GM20431 (cell line): ENCODE data around the gene GRIK2.
"Not testable (repeated sequence)": the region's sequence is repeated elsewhere in the genome, so short reads cannot be mapped to it uniquely, and the experiment has no call there.

Experiments used
- in situ Hi-C: fragments of 300-500 bp; cut with MseI, MboI; formaldehyde crosslinking; loops from one replicate; pipeline ENCODE4 v1.15.0; 2020; ENCODE audit warnings: low sequenced_read_pairs; ENCODE audit not compliant: unreplicated experiment

Gene GRIK2

DNA sequence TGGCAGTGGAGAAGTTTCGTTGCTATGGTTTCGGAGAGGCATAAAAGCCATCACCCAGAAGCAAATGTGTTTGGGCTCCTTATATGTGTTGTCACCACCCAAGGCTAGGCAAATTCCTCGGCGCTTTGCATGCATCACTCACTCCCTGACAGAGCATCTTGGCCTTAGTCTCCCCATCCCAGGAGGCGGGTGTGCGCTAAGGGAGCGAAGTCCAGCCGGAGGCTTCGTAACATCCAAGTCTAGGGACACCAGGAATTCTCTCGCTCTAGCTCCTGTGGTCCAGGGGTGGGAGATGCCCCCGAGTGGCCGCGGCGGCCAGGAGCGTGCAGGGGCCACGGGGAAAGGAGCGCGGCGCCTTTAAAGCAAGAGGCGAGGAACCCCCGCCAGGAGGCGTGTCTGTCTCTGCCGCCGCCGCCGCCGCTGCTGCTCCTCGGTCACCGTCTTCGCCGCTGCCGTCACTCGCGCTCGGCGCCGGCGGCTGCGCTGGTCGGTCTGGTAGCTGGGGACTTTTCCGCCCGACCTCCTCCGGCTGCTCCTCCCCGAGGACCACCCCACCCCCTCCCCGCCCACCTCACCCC is at the start of gene GRIK2:
GRIK2 (plus strand) TSS at position 458 of the 578 bp plus-strand sequence.
- in situ Hi-C loops, result no loop called here

DNA sequence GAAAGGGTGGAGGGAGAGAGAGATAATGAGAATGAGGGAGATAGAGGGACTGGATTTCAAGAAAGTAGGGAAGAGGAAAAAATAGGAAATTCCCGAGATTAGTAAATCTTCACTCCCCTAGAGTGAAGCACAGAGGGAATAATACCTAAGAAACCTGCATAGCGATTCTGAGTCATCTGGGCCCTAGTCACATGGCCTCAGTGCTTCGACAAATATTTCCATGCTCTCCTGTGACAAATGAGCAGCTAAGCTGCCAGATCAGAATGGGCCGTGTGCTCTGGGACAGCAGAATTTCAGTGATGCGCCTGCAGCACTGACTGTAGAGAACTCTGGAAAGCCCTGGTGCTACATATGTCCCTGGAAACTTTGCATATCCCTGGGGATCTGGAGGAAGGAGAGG is 48.6 kb upstream of the GRIK2 start:
- in situ Hi-C loops, result no loop called here

DNA sequence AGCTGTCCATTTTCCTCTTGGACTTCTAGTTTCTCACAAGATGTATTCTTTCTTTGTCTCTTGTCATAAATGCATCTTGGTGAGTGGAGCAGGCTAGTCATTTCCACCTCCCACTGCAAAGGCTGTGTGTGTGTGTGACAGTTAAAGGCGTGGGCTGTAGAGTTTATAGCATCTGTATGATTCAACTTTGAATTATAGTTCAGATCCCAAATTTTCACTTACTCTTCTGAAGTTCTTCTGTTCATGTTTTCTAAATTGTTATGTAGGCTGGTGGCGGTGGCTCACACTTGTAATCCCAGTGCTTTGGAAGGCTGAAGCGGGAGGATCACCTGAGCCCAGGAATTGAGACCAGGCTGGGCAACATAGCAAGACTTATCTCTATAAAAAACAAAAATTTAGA is 44.7 kb upstream of the GRIK2 start:
- in situ Hi-C loops, result no loop called here

DNA sequence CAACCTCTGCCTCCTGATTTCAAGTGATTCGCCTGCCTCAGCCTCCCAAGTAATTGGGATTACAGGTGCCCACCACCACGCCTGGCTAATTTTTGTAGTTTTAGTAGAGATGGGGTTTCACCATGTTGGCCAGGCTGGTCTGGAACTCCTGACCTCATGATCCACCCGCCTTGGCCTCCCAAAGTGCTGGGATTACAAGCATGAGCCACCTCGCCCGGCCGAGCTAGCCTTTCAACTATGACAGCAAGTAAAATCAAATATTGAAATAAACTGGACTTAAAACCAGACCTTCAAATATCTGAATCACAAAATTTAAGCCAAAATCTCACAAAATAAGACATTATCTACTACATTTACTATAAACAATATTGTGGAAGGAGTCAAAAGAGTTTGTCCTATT is 42.9 kb upstream of the GRIK2 start:
- in situ Hi-C loops, result not testable (repeated sequence)

DNA sequence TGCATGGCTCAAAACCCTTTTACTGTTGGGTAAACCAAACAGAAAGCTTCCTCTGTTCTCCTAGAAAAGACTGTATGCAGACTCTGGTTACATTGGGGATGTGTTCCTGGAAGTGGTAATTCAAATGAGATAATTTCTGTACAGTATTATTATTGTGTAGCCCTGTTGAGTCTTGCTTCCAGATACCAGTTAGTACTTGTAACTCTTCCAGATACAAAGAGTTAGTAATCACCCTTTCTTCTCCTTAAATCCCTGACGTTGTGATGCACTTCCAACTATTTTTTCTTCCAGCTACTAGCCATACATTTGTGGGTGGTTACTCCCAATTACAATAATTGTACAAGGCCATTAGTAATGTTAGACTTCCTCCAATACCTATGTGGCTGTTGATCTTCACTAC is 42.3 kb upstream of the GRIK2 start:
- in situ Hi-C loops, result no loop called here

DNA sequence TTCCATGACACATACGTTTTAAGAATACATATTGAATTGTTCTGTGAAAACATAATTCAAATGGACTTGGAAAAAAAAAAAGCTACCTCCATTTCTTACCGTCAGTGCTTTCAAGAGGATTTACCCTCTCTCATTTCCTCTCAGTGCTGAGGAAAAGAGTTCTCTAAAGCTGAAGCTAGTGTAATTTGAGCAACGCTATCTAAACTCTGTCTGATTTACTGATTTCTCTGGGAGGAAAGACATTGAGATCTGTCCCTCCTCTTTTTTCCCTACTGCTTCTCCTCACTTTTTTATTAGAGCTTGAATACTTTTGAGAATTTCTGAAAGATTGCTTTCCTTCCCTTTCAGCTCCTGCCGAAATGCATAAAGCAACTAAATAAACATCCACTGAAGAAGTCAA is 41.2 kb upstream of the GRIK2 start:
- in situ Hi-C loops, result no loop called here

DNA sequence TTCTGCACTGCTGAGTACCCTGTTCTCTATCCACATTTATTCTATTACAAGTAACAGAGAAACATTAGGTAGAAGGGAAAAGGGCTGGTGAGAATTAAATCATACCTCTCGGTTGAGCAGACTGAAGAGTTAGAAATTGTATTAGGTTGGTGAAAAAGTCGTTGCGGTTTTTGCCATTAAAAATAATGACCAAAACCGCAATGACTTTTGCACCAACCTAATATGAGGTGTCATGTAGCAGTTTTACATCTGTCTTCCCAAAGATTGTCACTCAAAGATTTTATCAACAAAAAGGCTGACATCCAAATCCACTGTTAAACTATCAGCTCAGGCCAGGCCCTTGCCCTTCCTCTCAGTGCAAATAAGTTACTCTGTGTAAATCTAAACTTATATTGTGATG is 28.3 kb upstream of the GRIK2 start:
- in situ Hi-C loops, result no loop called here

DNA sequence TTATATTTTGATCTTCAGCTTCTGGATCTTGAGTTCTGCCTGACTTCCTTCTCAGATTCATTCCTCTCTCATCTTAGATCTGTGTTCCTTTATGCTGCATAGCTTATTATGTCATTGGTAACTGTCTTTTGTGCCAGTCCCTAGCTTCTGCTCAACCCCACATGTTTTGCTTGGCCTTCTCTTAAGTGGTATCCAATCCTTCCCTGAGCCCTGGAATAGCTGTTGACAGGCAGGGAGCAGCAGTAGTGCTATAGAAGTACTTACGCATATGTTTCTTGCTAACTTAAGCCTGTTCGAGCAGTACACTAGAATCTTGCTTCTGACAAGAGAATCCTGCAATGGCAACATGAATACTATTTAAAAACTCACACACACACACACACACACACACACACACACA is 13.6 kb upstream of the GRIK2 start:
- in situ Hi-C loops, result no loop called here

DNA sequence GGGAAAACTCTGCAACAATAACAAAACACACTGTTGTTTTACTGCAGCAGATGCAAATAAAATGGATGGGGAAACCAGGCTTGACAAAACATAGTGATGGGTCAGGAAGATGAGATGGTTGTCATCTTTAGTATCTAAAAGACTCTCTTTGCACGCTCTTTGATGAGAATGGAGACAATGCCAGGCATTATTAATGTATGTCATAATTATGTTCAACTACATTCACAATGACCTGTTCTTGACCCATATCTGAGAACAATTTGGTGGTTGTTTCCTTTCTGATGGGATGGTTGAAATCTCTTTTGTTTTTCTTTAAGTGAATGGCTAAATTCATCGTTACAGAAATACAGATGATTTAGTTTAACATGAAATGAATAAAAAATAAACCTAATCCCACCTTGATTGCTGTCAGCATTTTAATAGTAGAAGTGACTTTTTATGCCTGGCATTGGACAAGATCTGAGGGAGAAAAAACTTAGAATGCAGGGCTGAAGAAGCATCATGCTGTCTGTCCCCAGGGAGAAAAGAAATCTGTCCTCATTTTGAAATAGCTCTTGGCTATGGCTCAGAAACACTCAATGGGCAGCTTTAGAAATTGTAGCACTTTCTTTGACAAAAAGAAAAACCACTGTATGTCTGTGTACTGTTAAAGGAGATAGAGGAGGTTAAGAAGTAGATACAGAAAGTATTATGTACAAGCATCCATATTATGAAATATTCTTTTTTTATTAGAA is 12.4 kb upstream of the GRIK2 start:
- in situ Hi-C loops, result no loop called here

DNA sequence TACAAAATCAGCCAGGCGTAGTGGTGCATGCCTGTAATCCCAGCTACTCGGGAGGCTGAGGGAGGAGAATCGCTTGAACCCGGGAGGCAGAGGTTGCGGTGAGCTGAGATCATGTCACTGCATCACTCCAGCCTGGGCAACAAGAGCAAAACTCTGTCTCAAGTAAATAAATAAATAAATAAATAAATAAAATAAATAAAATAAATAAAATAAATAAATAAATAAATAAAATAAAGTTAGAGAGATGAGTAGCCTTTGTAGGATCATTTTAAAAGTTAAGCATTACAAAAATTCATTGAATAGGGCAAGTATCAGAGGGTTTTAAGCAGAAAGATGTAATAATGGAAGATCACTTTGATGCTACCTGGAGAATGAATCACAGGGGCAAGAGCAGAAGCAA is 9.8 kb upstream of the GRIK2 start:
- in situ Hi-C loops, result not testable (repeated sequence)

DNA sequence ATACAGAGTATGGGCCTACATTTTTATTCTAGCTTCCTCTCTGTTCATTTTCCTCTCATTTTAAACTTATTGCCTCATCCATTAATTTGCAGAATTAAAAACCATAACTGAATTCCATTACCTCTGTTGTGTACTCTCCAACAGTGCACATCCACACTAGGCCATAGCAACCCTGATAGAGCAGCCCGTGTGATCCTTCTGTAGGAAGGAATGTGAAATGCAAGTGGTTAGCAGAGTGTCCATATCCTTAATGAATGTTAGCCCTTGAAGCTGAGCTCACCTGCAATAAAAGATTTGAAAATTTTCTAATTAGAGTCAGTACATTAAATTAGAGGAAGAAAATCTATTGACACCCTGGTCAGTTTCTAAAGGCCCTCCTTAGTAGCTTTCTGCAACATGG is 6.5 kb upstream of the GRIK2 start:
- in situ Hi-C loops, result no loop called here

DNA sequence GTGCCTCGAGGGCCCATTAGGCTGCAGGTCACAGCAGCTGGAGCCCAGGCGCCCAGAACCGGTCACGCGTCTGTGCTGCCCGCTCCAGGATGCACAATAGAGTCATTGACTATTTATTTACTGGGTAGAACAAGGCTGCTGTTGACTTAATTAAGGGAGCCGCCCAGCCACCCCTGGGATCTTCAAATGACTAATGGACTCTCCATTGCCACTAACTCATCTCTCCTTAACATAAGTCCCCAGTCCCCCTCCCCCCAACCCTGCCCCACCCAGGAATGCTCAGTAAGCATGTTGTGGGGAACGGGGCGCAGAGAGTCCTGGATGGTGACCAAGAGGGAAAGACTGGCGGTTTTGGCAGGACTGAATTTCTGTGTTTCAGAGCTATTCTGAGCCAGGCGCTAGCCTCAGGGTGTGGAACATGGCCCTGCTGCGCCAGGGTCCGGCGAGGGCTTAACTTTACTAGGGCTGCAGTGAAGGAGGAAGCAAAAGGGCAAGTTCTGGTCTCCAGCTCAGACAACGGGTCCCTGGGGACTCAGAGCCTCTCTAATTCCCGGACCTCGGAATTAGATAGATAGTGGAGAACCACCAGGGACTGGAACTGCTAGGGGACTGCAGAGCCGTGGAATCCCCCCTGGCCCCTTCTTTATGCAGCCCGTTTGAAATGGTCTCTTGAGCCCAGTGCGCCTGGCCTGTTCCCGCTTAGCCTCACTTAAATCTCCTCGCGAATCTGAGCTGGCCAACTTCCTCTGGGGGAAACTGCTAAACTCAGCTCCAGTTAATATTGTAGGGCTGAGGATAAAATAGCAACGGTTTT is 1.5 kb upstream of the GRIK2 start:
- in situ Hi-C loops, result no loop called here

DNA sequence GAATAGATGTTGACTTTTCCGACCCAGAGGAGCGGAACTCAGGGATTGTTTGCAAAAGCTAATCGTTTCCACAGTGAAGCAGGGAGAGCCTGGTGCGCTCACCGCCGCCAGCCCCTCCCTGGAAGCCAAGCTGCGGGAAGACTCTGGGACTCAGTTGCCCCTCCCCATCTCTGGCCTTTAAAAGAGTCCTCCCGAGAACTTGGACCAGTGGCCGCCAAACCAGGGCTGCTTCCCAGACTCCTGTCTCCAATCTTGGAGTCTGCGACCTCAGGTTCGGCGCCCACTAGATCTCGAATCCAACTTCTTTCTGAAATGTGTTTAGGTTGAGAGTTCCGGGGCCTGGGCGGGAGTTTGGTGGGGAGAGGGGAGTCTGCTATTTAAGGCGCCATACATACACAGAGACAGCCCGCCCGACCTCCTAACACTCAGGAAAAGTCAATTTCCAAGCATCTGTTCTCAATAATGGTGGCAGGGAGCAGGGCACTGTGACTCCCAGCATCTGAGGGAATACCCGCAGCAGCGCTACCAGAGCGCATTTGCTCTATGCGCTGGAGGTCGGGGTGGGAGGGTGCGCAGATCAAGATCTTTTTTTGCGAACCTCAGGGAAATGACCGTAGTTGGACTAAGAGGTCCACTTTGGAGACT is 800 bp upstream of the GRIK2 start:
- in situ Hi-C loops, result no loop called here

DNA sequence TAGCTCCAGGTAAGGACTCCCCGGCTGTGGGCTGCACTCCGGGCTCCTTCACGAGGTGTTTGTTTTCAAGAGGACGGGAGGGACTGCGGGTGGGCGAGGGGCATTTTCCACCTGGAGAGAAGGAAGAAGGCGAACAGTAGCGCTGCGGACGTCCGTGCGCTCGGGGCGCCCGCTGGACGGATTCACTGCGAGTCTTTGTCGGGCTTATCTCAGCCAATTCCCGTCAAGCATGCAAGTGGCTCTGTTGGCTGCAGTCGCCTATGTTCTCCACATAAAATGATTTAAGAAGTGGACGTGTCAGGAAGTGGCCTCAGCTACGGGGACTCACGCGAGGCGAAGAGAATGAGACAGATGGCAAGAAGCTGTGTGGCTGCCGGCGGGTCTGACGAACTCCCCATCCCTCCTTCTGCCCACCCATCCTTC is 332 bp downstream of the GRIK2 start:
- in situ Hi-C loops, result no loop called here

DNA sequence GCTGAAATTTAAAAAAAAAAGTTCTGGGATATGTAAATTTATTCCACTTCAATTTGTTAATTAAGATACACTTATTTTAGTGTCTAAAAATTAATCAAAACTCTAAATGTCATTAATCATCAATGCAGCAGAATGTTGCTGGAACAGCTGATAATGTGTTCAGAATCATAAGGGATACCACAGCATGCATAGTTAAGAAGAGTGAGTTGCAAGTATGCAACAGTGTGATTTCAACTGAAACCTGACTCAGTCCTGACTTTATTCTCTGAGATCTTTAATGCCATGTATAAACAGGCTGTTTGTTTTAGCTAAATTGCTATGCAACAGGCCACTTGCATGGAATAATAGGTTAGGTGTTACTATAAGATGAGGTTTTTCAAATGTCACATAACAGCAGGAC is 1.4 kb downstream of the GRIK2 start:
- in situ Hi-C loops, result no loop called here

DNA sequence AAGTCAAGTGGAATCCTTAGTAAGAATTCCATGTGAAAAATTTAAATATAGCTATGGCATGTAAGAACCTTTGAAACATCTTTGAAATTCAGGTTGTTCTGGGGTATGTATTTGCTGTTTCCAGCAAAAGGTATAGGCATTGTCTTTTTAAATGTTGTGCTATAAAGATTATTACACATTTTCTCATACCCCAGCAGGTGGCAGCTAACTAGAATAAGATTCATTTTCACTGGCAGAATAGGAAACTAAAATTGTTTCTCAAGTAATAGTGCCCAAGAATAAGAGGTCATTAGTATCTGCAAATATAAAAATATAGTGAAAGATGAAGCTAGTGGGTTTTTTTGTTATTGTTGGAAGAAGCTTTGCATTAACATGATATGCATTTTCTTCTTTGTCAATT is 1.8 kb downstream of the GRIK2 start:
- in situ Hi-C loops, result no loop called here

DNA sequence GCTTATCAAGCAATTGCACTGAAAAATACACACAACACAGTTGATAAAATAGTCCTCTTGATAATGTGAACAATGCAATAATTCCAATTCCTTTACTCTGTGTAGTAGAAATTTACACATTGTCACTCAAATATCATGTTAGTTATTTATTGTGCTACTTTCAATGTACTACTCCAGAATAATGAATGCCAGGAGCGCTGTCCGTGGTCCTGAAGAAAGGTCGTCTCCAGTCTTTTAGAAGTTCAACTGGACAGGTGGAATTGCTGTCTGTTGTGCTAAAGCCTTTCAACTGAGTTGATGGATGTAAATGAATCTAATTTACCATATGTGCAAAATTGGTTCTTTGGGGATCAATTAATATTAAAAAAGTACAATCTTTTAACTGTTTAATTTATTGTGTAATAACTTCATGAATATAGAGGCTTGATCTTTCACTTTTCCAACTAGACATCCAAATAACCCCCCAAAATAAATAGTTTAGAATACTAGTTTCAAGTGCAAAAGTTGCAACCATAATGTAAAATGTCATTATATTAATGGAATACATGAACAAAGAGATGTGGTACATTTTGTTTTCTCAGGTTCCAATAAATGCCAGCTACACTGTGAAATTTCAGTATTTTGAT is 3.2 kb downstream of the GRIK2 start:
- in situ Hi-C loops, result no loop called here

DNA sequence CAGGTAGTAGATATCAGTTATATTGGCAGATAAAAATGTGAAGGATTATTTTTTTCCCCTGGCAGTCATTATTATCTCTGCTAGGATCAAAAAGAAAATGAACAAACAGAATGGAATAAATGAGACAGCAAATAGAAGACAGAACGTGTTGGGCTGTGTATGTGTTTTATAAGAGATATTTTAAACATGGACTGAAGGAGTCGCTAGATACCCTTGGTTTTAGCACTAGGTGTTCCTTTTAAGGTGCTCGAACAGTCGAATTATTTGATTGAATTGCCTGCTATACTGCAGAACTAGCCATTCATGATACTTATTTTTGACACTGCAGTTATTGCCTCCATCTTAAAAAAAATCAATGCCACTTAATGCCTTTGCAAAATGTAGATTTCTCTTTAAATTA is 3.7 kb downstream of the GRIK2 start:
- in situ Hi-C loops, result no loop called here

DNA sequence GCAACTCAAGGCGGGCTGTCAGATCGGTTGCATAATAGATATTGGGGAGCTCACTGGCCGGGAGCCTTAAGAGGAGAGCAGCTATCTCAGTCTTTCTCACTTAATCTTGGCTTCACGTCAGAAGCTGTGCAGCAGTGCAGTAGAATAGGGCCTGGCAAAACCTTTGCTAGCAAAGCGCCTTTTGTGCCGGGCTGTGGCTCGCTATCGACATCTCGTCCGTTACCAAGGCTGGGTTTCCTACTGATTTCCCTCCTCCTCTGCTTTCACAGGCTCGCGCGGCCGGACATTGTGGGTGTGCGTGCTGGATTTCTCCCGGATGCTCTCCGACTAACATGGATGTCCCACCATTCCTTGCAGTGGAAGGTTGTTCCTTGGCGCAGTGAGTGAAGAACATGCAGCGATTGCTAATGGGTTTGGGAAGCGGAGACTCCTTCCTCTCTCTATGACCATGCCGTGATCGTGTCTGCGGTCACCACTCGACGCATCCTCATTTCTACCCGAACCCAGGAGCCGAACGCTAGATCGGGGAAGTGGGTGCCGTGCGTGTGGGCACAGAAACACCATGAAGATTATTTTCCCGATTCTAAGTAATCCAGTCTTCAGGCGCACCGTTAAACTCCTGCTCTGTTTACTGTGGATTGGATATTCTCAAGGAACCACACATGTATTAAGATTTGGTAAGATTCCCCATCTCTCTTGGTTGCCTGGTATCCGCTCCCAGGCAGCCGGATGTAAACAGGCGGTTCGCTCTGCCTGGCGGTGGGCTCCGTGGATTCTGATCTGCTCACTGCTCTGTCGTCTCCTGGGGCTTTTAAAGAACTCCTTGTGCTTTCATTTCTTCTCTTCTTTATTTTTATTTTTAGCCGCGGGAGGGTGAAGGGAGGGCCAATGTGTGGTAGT is 5.5 kb downstream of the GRIK2 start:
- in situ Hi-C loops, result no loop called here
